Left renal cortex interstitium (tissue), 4 donors: ENCODE measurements around the gene METTL15. TPM values are rescaled to one million over a fixed set of nuclear protein-coding genes. Genes with fewer than 3 reads are reported as not detected.
A peak's percentile ranks its signal among the peaks of the same experiment; 100 is the strongest.
"Not testable (repeated sequence)": the region's sequence is repeated elsewhere in the genome, so short reads cannot be mapped to it uniquely, and the experiment has no call there.

Experiments used
- DNase-seq, 4 donors: peaks; one replicate each; pipeline ENCODE4 v3.0.0-alpha.2; 2013; ENCODE audit warnings: low read depth in 4 of 4, low spot score in 2 of 4, missing footprints in 1 of 4
- polyA plus RNA-seq, 4 donors: library from polyadenylated mRNA; unstranded; fragments of 120-200 nt; gene quantifications; one replicate each; pipeline ENCODE4 v1.2.1, GENCODE V29; 2013; ENCODE audit not compliant: insufficient read length in 4 of 4

Gene METTL15, protein sequence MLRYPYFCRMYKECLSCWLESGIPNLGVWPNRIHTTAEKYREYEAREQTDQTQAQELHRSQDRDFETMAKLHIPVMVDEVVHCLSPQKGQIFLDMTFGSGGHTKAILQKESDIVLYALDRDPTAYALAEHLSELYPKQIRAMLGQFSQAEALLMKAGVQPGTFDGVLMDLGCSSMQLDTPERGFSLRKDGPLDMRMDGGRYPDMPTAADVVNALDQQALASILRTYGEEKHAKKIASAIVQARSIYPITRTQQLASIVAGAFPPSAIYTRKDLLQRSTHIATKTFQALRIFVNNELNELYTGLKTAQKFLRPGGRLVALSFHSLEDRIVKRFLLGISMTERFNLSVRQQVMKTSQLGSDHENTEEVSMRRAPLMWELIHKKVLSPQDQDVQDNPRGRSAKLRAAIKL
- polyA plus RNA-seq: 10 to 100 TPM; 17.0 to 23.5 (median 18.4) TPM

DNA sequence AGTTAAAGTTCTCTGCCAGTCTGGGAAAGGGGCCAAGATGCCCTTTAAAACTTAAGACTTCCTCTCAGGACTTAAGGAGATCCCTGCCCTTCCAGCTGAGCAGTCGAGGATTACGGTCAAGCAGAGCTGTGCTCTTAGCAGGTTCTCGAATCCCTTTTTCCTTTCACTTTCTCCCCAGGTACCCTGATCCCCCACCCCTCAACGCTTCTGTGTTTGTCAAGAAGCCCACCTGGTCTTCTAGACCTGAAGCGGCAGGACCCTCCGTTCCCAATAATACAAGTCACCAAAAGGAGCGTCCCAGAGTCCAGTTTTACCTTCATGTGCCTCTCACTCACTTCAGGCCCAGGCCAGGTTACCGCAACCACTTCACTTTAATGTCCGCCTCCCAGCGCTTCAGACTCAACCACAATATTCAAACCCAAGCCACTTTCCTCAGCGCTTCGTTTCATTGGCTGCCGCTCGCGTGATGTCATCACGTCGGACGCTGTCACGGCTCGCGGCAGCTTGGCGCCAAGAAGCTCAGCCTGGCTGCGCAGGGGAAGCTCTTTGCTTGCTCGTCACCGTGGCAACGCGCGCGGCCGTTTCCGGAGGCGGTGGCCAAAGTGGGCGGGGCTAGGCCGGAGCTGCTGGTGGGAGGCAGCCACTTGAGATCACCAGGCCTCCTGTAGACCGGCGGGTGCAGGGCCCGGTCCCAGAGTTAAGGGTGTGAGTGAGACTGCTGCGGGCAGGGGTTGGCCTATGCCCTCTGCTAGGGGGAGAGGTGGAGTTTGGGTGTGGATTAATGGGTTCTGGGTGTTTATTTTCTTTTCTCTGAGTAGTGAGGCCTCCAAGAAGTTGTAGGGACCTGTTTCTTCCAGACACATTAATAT, at the start of gene METTL15, which contains the start of gene KIF18A:
METTL15 (plus strand) TSS at position 639 of the 869 bp plus-strand sequence. CDS start 4,947 bp downstream, outside the sequence.
KIF18A (minus strand) TSS at position 407 of the 869 bp plus-strand sequence. CDS start 10,209 bp downstream, outside the sequence.
- peak; percentile 93 to 98 (median 96) for DNase-seq

DNA sequence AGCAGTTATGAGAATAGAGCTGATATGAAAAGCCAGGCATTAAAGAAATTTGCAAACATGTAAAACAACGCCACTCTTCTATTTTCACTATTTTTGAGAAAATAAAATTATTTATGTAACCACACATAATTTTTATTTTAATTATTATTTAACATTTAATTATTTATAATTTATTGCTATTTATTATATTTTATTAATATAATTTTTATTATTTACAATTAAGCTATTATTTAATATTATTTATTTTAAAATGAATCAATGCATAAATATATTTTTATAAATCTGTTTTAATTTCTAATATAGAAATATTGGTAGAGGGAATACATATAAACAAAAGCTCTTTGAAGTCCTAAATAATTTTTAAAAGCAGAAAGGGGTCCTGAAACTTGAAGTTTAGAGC, 36.9 kb upstream of the METTL15 start:
- no peak for DNase-seq

DNA sequence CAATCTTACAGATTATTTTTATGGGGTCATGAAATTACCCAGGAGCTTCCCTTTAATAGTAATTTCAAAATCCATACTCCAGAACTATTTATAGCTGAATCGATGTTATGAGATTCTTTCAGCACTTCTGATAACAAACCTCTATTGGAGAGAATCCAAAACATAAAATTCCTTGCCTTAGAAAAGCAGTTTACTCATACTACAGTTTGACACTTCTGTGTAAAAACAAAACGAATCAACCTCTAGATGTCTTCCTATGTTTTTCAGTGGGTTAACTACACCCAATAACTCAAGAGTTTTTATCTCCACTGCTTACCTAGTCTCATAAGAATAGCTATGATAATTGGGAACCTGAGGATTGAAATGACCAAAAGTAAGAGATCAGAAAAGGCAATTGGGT, 35.9 kb upstream of the METTL15 start:
- no peak for DNase-seq

DNA sequence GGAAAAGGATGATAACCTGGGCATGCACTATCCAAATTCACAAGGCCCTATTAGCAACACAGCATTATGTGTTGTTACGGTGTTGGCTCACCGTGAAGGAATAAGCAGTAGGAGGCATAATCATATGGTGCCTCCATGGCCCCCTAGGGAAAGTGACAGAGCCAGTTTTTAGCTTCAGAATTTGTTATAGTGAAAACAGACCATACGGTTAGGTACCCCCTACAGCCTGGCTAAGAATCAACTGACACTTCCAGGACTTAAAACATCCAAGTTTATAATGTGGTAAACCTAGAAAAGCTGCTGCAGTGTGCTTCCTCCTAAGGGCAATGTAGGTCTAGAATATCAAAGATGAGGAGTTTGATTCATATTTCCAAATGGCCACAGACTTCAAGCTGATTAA, 30.7 kb upstream of the METTL15 start:
- no peak for DNase-seq

DNA sequence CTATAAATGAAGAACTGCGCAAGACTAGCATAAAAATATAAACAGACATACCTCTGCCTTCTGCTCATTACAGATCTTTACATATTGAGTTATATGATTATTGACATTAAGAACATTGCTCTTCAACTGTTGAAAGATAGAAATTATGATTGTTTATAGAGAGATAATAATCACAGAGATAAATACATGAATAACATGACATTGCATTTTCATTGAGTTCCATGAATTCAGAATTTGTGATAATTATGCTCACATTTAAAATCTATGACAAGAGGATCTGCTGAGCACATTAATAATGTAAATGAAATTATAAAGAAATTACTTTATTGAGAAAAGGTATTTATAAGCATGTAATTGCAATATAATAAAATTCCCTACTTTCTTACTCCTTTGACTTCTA, 25.1 kb upstream of the METTL15 start:
- DNase-seq: no peak

DNA sequence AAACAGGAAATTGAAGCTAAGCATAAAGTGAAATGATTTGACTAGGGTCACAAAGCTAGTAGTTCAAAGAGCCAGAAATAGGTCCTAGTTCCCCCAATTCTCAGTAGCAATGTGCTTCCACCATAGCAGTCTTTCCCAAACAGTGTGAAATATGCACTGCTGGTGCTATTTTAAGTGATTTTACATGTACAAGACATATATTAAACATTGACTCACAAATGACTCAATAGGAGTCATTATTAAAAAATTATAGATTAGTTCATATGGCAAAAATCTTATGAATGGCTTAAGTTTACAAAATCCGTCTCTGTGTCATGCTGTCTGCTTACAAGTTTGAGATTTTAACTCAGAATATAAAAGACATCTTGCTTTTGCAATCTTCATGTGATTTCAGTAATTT, 21.6 kb upstream of the METTL15 start:
- no peak for DNase-seq

DNA sequence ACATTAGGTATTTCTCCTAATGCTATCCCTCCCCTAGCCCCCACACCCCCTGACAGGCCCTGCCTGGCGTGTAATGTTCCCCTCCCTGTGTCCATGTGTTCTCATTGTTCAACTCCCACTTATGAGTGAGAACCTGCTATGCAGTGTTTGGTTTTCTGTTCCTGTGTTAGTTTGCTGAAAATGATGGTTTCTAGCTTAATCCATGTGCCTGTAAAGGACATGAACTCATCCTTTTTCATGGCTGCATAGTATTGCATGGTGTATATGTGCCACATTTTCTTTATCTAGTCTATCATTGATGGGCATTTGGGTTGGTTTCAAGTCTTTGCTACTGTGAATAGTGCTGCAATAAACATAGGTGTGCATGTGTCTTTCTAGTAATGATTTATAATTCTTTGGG, 21.0 kb upstream of the METTL15 start:
- not testable (repeated sequence) for DNase-seq

DNA sequence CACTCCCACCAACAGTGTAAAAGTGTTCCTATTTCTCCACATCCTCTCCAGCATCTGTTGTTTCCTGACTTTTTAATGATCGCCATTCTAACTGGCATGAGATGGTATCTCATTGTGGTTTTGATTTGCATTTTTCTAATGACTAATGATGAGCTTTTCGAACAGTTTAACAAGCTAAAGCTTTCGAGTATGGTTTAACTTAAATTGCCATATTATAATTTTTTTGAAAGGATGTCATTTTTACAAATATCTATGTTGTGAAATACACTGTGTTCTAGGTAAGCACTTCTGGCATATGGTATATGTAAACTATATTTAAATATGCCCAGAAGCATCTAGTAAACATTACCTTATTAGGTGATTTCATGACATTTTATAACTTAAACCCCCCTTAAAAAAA, 20.5 kb upstream of the METTL15 start:
- DNase-seq: not testable (repeated sequence)

DNA sequence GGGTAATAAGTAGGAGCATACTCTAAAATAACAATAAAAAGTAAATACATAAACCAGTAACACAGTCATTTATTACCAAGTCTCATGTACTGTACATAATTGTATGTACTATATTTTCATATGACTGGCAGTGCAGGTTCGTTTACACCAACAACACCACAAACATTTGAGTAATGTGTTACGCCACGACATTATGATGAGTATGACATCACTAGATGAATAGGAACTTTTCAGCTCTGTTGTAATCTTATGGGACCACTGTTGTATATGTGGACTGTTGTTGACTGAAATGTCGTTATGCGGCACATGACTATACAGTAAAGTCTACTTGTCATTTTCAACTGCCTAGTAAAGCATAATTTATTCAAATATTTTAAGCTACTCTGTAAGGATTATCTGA, 18.8 kb upstream of the METTL15 start:
- DNase-seq: no peak

DNA sequence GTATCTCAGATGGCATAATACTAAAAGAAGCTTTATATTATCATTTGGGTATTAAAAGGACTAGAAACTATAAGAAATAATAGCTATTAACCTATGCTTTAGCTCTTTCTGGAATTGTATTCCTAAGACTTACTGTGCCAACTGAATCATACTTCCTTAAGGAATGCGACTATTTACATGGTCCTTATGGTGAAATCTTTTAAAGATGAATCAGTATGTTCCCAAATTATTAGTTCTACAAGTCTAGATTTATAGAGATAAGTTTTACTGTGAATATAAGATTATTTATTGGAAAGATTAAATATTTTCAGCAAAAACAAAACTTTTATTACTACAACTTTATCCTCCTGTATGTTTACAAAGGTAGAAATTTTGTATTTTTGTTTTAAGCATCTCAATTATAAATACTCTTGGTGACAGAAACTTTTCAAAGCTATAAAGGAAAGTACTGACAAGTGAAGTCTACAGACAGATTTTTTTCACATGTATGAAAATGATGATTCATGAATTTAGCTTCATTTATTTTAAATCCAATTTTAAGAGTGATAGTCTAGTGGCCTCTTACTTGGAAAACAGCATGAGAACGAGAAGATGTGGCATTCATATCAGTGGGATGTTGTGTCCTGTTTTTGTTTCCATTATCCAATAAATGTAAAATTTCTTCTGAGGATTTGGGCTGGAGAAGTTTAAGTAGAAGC, 18.0 kb upstream of the METTL15 start:
- DNase-seq: no peak

DNA sequence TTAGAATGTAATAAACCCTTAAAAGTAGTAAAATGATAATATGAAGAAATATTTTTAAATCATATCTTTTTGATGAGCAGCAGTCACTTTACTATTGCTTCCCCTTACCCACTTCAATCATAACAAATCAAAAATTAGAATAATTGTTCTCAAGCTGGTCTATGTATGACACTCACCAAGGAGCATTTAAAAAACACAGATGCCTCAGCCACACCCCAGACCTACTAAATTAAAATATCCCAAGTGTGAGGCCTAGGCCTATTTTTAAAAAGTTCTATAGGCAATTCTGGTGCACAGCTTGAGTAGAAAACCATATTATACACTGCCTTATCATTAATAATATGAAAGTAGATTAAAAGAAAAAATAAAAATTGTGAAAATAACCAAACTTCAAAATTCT, 15.4 kb upstream of the METTL15 start:
- DNase-seq: no peak

DNA sequence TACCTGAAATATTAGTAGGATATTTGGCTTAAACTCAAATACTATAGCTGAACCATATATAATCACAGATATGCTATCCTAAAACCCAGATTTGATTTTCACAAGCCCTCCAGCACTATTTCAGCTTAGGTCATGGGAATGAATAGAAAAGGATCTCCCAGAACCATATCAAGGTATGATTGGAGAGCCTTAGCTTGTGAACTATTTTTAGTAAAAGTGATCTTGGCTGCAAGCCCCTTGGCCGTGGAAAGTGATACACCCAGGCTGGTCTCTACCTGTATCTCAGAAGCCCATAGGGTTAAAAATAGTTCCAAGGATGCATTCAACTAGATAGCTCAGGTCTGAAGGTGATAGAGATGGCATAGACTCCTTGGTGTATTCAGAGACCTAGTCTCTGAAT, 9.9 kb upstream of the METTL15 start:
- no peak for DNase-seq

DNA sequence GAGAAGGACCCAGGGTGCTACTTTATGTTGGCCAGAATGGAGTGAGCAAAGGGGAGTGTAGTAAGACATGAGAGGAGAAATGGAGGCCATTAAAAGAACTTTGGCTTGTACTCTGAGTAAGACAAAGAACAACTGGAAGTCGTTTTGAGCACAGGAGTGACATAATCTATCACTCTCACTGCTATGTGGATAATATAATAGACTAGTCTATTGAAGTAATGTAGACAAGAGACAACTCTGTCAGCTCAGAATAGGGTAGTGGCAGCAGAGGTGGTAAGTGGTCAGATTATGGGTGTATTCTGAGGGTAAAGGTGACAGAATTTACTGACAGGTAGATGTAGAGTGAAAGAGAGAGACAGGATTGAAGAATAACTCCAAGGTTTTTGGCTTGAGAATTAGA, 8.5 kb upstream of the METTL15 start:
- DNase-seq: no peak

DNA sequence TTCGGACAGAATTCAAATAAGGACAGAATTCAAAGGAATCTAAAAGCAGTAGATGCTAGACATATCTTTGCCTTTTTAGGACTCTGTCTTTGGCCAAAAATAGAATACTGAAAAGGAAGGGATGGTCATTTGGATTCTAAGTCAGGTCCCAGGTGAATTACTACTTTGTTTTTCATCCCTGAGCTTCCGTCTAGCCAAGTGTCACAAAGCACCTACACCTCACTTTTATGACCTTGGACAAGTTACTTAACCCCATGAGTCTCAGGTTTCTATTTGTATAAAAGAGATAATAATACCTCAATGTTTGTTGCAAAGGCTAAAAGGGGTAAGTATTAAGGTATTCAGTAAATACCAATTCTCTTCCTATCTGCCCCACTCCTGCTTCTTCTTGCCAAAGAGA, 7.5 kb upstream of the METTL15 start:
- no peak for DNase-seq

DNA sequence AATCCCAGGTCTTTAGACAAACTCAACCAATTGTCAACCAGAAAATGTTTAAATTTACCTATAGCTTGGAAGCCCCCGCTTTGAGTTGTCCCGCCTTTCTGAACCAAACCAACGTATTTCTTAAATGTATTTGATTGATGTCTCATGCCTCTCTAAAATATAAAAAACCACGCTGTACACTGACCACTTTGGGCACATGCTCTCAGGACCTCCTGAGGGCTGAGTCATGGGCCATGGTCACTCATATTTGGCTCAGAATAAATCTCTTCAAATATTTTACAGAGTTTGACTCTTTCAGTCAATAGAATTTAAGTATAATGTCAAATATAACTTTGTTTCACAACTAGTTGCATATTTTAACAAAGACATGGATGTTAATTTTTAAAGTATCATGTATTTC, 5.9 kb upstream of the METTL15 start:
- not testable (repeated sequence) for DNase-seq

DNA sequence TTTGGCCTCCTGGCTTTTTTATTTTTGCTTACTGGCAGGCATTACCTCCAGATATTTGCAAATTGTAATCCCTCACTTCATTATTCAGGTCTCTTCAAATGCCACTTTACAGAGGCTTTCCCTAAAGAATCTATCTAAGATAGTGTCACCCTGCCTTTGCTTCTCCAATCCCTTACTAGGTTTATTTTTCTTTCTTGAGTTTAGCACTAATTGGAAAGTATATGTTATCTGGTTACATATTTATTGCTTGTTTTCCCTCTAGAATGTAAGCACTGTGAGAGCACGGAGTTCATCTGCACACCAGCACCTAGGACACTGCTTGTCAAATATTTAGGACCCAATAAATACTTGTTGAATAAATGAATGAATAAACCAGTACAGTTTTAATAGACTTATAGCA, 3.8 kb upstream of the METTL15 start:
- DNase-seq: no peak

DNA sequence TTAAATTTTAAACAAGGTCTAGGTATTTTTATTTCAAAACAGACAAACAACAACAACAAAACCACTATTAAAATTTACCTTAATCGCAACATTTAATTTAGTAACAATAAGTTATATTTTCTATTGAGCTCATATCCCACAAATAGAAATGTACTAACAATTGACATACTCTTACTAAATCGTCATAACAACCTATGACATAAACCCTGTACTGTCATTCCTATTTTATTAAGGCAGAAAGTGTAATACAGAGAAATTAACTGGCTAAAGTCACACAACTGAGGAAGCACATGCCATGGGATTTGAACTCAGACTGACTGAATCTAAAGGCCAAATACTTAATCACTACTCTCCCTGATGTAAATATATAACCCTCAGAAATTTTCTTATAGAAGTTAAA, 3.2 kb upstream of the METTL15 start:
- no peak for DNase-seq

DNA sequence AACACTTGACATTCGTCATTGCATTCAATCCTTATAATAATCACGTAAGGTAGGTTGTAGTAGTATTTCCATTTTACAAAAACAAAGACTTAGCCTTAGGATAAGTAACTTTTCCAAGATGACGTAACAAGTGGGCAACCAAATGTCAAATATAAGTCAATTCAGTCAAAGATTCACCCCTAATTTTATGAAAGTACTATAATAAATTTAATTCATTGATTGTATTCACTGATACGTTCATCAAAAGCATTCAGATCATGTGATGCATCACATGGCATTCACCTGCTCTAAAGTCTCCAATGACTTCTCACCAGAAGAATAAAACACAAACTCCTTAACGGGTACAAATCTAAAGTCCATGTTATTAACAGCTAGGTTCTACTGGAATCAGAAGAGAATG, 2.3 kb upstream of the METTL15 start:
- DNase-seq: no peak

DNA sequence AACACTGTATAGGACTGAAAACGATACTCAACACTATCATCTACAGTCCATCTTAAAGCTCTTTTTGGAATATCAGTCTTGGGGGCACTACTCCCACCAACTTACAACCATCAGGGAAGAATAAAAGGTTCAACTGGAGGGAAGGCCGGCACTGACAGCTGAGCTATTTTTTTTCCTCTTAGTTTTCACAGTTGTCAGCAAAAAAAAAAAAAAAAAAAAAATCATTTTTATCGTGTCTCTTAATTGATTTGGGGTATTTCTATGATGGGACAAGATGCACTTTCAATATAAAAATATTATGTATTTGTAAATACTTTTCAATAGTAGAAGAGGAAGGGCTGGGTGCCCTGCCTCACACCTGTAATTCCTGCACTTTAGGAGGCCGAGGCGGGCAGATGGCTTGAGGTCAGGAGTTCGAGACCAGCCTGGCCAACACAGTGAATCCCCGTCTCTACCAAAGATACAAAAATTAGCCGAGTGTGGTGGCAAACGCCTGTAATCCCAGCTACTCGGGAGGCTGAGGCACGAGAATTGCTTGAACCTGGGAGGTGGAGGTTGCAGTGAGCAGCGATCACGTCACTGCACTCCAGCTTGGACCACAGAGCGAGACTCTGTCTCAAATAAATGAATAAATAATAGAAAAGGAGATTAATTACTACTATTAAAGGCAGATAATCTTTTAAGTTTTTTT, 1.7 kb upstream of the METTL15 start:
- no peak for DNase-seq

DNA sequence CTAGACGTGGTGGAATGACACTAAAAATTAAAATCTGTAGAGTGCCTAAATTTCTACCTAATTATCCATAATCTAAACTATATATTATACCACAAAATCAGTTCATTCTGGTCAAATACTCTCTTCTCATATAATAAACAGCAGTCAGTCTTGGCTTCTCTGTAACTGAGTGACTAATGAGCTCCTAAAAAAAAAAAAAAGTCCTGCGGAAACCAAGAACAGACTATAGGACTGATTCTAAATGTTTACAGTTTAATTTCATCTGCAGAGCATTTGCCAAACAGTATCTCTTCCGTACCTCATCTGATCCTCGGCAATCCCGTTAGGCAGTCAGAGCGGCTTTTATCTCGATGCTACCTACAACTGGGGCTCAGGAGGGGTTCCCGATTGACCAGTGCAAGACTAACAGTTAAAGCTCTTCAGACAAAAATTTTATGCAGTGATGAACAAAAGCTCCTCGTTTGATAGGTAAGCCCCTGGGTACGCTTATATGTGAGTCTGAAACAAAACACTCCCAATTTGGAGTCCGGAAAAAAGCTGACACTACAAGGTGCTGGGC, 918 bp upstream of the METTL15 start:
- DNase-seq: peak in 1 of 4 donors; percentile 50
